ENCODE measurements around the gene DNAH6. TPM values are rescaled to one million over a fixed set of nuclear protein-coding genes. Genes with fewer than 3 reads are reported as not detected.
"Not testable (repeated sequence)": the region's sequence is repeated elsewhere in the genome, so short reads cannot be mapped to it uniquely, and the experiment has no call there.

DNAH6 gene
- total RNA-seq, 1 experiment from 2014 or later, result 0.39 TPM

DNA sequence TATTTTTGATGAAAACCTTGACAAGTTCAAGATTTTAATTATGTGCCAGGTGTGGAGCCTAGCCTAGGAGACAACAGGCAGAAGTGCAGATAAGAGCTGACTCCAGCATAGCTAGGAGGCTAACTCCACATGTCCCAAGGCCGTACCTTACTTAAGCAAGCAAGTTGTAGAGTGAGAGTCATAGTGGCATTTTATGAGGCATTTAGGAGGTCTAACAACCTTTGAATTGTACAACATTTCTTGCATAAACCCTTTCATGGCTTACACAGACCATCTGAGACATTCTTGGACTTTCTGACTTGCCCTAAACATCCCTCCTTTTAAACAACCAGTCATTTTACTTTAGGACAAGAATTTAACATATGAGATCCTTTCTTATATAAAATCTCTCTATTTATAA lies 48.9 kb upstream of the DNAH6 start (continued):
- no peak for TF ChIP-seq ZNF232 (CRISPR knock-in tag; IDR thresholded peaks at IDR 0.05)

DNA sequence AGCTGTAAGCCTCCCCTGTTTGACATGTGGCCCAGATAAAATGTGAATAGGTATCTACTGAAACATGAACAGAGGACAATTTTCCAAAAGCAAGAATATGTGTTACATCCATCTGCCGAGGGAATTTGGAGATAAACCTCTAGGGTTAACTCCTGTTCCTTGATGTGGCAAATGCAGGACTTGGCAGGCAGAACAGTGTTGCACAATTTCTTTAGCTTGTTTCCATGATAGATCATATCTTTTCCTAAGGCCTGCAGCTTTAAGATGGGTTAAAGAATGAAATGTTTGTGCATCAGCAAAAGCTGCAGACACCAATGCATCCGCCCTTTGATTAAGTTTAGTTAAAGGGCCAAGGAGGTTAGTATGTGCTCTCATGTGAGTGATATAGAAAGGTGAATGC lies 43.9 kb upstream of the DNAH6 start:
- DNase-seq (ENCODE audit: low spot score); H3K27ac Mint-ChIP-seq; POLR2A ChIA-PET; H3K4me3 Mint-ChIP-seq; CTCF ChIA-PET; H3K4me1 Mint-ChIP-seq; ATAC-seq; H3K27me3 Mint-ChIP-seq (ENCODE audit: low read depth): not testable (repeated sequence)
- Mint-ChIP-seq H3K36me3 (peaks cover 46% of the 10 kb centered on the region), H3K9me3 (peaks cover 86% of the 10 kb centered on the region)

DNA sequence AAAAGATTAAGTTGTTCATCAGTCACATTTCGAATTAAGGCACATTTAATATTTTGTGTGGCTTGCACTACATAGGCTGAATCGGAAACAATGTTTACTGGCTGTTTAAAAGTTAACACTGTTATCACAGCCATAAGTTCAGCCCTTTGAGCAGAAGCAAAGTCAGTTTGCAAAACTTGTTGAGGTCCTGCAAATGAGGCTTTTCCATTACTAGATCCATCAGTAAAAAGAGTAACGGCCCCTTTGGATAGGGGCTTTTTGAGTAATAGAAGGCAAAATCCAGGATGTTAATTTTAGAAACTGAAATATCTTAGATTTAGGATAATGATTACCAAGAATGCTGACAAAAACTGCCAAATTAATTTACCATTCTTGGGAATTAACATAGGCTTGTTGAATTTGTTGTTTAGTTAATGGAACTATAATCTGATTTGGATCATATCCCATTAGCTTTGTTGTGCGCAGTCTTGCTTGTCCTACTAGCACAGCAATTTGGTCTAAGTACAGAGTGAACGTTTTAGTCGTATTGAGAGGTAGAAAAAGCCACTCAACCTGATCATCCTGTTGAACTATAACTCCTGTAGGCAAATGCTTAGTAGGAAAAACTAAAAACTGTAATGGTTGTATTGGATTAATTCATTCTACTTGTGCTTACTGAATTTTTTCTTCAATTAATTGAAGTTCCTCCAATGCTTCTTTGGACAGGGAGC lies 43.3 kb upstream of the DNAH6 start:
- CTCF ChIA-PET, result no interaction called here

More for the DNA sequence above, 43.3 kb upstream of the DNAH6 start:
- DNase-seq (ENCODE audit: low spot score) (no peak), ATAC-seq (no peak)
- POLR2A ChIA-PET, result no interaction called here
- Mint-ChIP-seq H3K27ac (no peak overlapping the region), H3K4me3 (no peak overlapping the region), H3K9me3 (peaks cover 90% of the 10 kb centered on the region), H3K36me3 (peaks cover 51% of the 10 kb centered on the region), H3K4me1 (no peaks in the 10 kb centered on the region), H3K27me3 (ENCODE audit: low read depth) (peaks cover 7% of the 10 kb centered on the region; the same call in 1 of the 2 replicates)
- no peak for TF ChIP-seq GABPB1 (CRISPR knock-in tag; IDR thresholded peaks at IDR 0.05)
- TF ChIP-seq, protein P1, sequence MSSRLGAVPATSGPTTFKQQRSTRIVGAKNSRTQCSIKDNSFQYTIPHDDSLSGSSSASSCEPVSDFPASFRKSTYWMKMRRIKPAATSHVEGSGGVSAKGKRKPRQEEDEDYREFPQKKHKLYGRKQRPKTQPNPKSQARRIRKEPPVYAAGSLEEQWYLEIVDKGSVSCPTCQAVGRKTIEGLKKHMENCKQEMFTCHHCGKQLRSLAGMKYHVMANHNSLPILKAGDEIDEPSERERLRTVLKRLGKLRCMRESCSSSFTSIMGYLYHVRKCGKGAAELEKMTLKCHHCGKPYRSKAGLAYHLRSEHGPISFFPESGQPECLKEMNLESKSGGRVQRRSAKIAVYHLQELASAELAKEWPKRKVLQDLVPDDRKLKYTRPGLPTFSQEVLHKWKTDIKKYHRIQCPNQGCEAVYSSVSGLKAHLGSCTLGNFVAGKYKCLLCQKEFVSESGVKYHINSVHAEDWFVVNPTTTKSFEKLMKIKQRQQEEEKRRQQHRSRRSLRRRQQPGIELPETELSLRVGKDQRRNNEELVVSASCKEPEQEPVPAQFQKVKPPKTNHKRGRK (CRISPR knock-in tag; IDR thresholded peaks at IDR 0.05; ENCODE audit: borderline replicate concordance), result no peak
- TF ChIP-seq TCF7 (CRISPR knock-in tag; IDR thresholded peaks at IDR 0.05; ENCODE audit: low read depth), result no peak
- TF ChIP-seq EMX1 (CRISPR knock-in tag; IDR thresholded peaks at IDR 0.05), result no peak
- TF ChIP-seq ZNF121 (CRISPR knock-in tag; IDR thresholded peaks at IDR 0.05), result no peak
- TF ChIP-seq ZNF219 (CRISPR knock-in tag; IDR thresholded peaks at IDR 0.05; ENCODE audit: borderline replicate concordance), result no peak
- TF ChIP-seq RELA (CRISPR knock-in tag; IDR thresholded peaks at IDR 0.05; ENCODE audit: borderline replicate concordance), result no peak
- TF ChIP-seq, protein P2, sequence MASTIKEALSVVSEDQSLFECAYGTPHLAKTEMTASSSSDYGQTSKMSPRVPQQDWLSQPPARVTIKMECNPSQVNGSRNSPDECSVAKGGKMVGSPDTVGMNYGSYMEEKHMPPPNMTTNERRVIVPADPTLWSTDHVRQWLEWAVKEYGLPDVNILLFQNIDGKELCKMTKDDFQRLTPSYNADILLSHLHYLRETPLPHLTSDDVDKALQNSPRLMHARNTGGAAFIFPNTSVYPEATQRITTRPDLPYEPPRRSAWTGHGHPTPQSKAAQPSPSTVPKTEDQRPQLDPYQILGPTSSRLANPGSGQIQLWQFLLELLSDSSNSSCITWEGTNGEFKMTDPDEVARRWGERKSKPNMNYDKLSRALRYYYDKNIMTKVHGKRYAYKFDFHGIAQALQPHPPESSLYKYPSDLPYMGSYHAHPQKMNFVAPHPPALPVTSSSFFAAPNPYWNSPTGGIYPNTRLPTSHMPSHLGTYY (CRISPR knock-in tag; IDR thresholded peaks at IDR 0.05), result no peak
- TF ChIP-seq, protein P3, sequence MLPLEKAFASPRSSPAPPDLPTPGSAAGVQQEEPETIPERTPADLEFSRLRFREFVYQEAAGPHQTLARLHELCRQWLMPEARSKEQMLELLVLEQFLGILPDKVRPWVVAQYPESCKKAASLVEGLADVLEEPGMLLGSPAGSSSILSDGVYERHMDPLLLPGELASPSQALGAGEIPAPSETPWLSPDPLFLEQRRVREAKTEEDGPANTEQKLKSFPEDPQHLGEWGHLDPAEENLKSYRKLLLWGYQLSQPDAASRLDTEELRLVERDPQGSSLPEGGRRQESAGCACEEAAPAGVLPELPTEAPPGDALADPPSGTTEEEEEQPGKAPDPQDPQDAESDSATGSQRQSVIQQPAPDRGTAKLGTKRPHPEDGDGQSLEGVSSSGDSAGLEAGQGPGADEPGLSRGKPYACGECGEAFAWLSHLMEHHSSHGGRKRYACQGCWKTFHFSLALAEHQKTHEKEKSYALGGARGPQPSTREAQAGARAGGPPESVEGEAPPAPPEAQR (CRISPR knock-in tag; IDR thresholded peaks at IDR 0.05), result no peak
- no peak for TF ChIP-seq FOXK1 (CRISPR knock-in tag; IDR thresholded peaks at IDR 0.05)
- TF ChIP-seq, protein P4, sequence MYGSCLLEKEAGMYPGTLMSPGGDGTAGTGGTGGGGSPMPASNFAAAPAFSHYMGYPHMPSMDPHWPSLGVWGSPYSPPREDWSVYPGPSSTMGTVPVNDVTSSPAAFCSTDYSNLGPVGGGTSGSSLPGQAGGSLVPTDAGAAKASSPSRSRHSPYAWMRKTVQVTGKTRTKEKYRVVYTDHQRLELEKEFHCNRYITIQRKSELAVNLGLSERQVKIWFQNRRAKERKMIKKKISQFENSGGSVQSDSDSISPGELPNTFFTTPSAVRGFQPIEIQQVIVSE (CRISPR knock-in tag; IDR thresholded peaks at IDR 0.05; ENCODE audit: borderline replicate concordance), result no peak
- no peak for TF ChIP-seq ZNF423 (CRISPR knock-in tag; IDR thresholded peaks at IDR 0.05)
- TF ChIP-seq, protein P5, sequence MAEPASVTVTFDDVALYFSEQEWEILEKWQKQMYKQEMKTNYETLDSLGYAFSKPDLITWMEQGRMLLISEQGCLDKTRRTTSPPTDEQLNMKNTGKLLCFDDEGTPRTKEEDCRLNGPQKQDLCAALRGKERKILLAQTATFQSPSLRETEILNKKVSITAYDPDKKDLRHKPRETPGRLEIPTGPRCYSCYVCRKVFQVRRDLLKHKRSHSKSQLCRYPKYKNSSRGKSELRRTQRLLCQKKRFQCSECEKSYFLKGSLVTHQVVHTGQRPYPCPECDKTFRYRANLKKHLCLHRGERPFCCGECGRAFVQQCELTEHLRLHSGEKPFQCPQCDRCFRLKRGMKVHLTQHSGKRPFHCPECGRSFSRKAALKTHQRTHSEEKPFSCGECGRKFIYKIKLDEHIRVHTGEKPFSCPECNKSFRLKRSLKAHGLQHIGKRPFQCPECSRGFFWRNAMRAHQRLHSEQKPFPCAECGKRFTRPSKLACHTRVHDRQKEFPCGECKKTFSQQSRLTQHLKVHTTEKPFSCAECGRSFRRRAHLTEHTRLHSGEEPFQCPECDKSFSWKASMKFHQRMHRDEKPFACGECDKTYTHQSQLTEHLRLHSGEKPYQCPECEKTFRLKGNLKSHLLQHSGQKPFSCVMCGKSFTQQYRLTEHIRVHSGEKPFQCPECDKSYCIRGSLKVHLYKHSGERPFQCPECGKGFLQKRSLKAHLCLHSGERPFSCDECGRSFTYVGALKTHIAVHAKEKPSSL (CRISPR knock-in tag; conservative IDR thresholded peaks at IDR 0.05), result no peak
- no peak for TF ChIP-seq HMGA2 (CRISPR knock-in tag; IDR thresholded peaks at IDR 0.05)
- TF ChIP-seq ESRRA (CRISPR knock-in tag; IDR thresholded peaks at IDR 0.05; ENCODE audit: borderline replicate concordance), result no peak

All from WTC11 (cell line).